Activated CD4-positive, alpha-beta T cell treated with anti-CD3 and anti-CD28 coated beads for 4 hours (primary cell): ENCODE results near the gene PAX6.
"Not testable (repeated sequence)": the region's sequence is repeated elsewhere in the genome, so short reads cannot be mapped to it uniquely, and the experiment has no call there.

ENCODE experiments used
- DNase-seq, 2 donors: peaks; one replicate each; pipeline ENCODE4 v3.0.0-alpha.2; 2020

Gene PAX6

GRCh38 chr11:31763296-31763695 lies 47.8 kb downstream of the PAX6 start:
- DNase-seq, result no peak

- DNase-seq, result no peak
Observed at GRCh38 chr11:31761636-31762035, 49.5 kb downstream of the PAX6 start.

DNA sequence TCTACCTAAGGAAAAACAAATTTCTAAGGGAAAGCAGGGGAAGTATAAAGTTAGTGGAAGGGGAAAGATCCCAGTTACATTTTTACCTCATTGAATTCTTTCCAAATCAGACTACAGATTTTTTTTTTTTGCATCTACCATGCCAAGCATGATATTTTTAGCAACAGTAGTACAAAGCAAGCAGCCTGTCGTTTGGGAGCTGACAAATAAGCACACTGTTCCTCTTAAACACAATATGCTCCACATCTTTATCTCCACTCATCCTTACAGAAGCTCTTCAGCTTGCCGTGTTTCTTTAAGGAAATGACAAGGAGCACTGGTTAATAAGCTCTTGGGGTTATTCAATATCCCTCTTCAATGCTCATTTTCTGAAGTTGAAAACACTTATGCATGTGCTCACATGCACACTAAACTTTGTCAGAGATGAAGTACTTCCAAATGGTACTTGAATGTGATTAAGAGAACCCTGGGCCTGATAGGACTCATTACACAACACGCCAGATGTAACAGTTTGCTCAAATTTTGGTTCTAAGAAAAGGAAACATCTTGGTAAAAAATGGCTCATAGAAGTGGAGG lies 53.8 kb downstream of the PAX6 start:
- no peak for DNase-seq

DNA sequence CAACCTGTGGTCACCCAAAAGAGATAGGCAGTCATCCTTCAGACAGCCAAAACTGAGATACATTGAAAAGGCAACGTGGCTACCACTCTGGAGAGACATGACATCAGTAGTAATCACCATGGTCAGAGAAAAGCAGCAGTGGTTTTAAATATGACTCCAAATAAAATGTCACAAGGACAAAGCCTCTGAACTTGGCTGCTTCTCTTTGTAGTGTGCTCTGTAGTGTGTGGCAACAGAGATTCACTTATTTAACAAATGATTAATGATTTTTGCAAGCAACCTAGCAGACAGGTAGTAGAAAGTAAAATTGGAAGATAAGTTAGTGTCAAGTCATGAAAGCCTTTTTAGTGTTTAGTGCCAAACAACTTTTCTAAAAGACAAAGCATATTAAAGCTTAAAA lies 63.5 kb downstream of the PAX6 start:
- no peak for DNase-seq

GRCh38 chr11:31740731-31741368 lies 70.3 kb downstream of the PAX6 start:
- not testable (repeated sequence) for DNase-seq

DNA sequence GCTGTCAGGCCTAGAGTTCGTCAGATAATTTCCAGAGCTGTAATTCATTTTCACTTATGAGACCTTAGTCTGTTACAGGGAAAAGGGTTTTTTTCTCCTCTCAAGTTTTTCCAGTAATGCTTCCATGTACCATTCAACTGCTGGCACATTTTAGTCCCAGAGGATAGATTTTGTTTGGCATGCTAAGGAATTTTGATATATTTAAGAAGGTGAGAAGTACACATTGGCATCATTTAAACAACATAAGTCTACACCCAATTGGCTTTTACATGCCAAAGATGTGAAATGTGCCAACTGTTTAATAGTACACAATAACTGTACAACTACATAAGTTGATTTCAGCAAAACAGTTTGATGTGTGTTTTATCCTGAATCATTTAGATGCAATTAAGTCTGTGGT lies 71.0 kb downstream of the PAX6 start:
- DNase-seq, result no peak
